NCI-H748 (cell line): ENCODE measurements around the gene SLC29A1.

Source experiments
- DNase-seq: peaks from one replicate; lab custom pipeline; 2025; ENCODE audit not compliant: unreplicated experiment; lab: John Stamatoyannopoulos, UW

Gene SLC29A1

DNA sequence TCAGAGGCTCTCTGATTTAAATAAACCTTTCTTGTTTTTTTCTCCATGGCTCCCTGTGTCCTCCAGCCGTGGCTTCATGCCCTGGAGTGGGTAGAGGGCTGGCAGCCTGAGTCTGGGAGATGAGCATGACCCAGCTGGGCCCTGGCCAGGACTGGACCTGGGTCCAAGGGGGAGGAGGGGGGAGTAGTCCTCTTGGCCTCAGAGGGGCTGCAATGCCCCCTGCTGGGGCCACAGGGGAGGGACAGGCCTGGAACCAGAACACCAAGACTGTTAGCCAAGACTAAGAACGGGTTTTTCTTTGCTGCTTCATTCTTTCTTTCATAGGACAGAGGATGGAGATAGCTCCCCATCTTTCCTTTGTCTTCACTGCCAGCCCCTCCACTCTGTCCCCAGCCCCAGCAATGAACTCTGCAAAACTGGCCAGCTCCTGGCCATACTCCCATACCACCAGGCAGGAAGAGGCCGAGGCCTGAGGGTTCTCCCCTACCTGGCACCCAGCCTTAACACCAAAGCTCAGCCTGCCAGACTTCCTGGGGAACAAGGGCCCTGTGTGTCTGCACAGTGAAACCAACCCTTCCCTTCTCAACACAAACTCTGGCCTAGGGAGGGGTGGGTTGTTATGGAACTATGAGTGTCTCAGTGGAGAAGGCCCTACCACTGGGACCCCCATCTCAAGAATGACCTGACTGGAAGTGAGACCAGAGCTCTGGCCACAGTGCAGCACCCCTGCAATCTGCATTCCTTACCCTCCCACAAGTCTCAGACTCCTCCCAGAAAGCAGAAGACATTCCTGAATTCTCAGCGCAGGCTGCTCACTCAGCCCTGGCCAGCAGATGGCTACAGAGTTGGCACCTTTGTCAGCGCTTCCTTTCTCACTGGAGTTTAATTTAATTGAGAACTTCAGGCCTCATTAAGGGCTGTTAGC, 11.0 kb downstream of the SLC29A1 start:
- DNase-seq: peak; percentile 28

DNA sequence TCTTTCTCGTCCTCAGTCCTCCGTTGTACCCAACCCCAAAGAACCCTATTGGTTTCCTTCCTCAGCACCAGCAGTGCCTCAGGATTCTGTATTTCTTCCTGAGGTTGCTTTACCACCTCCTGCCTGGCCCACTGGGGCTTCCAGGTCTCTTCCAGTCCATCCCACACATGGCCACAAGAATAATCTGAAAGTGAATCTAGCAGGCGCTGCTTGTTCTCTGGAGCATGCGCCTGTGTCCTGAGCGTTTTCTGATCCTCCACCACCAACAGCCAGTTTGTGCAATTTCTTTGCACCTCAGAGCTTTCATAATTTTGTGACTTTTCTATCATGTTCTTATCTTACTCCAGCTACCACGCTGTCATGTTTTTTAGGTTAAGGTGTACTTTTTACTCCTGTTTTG, 11.9 kb downstream of the SLC29A1 start:
- DNase-seq: no peak

DNA sequence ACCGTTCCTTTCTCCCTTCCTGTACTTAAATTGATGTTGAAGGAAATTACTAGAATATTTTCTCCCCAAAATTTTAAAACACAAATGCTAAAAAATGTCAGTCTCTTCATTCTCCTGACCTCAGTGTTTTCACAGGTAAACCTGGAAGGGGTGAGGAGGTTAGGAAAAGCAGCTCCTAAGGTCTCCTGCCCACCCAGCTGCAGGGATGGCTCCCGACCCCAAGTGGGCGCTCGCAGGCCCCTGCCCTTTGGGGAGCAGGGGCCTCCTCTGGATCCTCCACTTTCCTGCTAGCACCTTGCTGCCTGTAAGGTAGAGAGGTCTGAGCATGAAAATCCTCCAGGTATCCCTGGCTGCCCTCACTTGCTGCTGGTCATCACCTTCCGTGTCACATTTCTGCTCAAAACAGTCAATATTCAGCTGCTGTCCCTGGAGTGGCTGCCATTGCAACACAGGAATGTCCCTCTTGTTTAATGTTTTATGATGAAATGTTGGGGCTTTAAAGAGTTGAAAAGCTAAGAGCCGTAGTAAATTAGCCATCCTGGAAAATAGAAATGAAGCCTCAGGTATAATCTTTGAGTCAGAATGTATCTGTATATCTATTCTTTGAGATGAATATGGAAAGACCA, 12.6 kb downstream of the SLC29A1 start:
- DNase-seq: no peak

- peak; percentile 91 for DNase-seq
Observed at GRCh38 chr6:44237021-44237812, 13.8 kb downstream of the SLC29A1 start.

- DNase-seq: peak; percentile 80
Observed at GRCh38 chr6:44237813-44238433, 14.5 kb downstream of the SLC29A1 start.

DNA sequence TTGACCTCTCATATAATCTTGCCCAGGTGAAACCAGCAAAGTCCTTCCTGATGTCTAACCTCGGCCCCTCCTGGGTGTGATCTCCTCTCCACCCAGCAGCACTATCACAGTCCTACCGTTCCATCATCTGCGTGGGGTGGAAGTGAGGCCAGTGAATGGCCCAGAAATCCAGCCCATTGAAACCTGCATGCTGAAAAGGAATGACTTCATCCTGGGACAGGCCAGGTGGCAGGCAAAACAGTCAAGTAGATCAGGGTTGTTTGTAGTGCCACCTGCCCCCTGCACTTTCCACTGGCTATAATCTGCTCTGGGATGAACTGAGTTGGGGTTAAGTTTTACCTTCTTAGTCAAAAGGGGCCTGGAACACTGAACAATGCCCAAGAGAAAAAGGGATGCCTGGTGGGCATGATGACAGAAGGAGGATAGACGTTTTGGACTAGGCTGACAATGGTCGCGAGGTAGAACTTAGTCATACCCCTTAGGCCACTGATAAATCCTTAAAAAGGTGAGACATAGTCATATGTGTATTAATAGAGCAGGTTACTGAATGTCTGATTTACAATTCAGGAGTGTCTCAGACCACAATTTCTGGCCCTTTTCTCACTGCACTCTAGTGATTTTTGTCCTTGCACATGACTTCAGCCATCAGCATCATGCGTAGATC, 15.4 kb downstream of the SLC29A1 start:
- no peak for DNase-seq

DNA sequence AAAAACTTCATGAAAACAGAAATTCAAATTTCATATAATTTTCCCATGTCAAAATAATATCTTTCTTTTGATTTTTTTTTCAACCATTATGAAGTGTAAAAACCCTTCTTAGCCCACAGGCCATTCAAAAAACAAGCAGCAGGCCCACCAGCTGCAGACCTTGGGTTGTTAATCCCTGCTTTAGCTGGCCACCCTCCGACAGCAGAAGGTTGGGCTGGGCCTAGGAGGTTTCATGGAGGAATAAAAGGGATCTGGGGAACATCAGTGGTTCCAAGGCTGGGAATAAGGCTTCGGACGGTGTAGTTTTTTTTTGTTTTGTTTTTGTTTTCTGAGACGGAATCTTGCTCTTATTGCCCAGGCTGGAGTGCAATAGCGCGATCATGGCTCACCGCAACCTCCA, 19.9 kb downstream of the SLC29A1 start:
- no peak for DNase-seq

DNA sequence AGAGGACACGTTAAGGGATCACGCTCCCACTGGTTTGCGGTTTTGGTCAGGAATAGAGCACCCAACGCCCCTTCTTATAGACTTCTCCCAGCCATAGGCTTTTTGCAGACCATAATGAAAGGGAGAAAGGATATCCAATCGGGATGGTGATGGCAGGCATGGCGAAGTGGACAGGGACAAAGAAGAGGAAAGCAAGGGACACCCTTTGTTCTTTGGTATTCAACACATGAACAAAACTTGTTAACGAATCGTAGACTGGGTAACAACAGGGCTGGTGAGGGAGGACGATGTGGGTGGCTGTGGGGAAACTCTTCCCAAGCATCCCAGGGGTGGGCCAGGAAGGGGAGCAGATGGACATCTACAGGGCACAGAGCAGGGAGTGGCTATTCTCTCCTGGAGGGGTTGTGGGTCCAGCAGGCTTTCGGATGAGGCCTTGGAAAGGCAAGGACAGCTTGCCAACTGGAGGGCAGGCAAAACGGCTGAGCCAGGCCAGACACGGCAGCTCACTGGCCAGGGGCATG, 22.1 kb downstream of the SLC29A1 start:
- DNase-seq: no peak

DNA sequence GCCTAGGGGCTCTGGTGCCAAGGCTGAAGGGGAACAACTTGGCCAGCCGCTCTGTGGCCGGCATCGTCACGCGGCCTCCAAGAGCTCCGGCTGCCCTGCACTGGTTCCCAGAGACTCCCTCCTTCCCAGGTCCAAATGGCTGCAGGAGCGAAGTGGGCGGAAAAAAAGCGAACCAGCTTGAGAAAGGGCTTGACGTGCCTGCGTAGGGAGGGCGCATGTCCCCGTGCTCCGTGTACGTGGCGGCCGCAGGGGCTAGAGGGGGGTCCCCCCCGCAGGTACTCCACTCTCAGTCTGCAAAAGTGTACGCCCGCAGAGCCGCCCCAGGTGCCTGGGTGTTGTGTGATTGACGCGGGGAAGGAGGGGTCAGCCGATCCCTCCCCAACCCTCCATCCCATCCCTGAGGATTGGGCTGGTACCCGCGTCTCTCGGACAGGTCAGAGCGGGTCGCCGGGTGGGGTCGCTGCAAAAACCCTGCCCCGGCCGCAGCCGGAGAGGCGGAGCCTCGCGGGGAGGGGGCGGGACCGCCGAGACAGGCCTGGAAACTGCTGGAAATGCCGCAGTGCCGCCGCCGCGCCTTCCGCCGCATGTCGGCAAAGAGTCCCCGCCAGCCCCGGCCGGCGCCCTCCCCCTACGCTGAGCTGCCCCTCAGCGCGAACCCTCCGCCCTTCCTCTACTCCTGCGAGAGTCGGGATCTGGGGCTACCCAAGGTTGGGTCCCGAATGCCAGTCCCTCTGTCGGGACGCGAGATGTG, 22.7 kb downstream of the SLC29A1 start:
- DNase-seq: peak; percentile 91

GRCh38 chr6:44246663-44247337, 23.4 kb downstream of the SLC29A1 start, which contains the start of gene HSP90AB1:
Gene HSP90AB1, plus strand, starts transcription at chr6:44247101. Its CDS starts 1,529 bp downstream, at chr6:44248630.
- peak; percentile 100 for DNase-seq

DNA sequence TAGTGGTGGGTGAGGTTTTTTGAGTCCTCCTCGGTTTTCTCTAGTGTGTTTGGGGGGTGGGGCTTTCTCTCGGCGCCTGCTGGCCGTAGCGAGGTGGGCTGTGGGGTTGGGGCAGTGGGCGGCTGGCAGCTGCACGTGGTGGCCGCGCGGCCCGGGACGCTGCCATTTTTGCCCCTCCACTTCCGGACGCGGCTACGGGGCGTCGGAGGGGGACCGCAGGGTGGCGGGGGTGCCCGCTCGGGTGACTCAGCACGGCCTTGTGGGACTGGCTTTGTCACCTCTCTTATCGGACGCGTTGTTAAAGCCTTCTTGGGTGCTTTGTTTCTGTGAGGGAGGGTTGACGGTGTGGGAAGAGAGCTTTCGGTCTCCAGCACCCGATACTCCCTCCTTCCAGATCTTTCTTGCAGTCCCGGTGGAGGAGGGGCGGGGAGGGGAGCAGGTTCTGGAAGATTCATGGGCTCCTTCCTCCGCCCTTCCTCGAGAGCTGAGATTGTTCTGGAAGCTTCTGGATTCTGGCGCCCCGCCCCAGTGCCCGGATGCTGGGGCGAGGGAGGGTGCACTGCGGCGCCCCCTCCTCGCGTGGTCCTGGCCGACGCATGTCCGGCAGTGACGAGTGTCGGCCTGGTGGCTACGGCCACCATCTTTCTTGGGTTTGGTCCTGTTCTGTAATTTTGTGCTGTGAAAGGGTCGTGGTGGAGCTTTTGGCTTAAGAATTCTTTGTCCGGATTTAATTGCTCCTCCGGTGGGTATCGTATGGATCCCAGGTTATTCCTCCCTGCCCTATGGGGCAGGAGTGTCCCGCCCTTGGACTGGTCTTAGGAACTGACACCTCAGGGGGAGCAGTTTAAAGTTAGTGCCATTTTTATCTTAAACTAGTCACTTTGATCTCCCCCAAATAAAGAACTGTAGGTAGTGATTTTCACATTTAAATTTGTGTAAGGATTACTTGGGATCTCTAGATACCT, 24.2 kb downstream of the SLC29A1 start:
- peak; percentile 66 for DNase-seq

DNA sequence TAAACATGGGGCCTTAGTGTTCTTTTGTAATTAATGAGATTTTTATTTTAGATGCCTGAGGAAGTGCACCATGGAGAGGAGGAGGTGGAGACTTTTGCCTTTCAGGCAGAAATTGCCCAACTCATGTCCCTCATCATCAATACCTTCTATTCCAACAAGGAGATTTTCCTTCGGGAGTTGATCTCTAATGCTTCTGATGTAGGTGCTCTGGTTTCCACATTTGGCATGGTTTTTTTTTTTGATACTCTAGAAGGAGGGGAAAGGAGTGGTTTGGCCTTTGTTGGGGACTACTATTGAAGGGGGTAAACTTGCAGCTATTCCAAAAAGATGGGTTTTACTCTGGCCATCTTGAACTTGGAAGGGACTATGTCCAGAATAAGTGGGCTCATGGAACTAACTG, 25.2 kb downstream of the SLC29A1 start:
- DNase-seq: no peak

- no peak for DNase-seq
Observed at GRCh38 chr6:44249082-44249748, 25.8 kb downstream of the SLC29A1 start.

DNA sequence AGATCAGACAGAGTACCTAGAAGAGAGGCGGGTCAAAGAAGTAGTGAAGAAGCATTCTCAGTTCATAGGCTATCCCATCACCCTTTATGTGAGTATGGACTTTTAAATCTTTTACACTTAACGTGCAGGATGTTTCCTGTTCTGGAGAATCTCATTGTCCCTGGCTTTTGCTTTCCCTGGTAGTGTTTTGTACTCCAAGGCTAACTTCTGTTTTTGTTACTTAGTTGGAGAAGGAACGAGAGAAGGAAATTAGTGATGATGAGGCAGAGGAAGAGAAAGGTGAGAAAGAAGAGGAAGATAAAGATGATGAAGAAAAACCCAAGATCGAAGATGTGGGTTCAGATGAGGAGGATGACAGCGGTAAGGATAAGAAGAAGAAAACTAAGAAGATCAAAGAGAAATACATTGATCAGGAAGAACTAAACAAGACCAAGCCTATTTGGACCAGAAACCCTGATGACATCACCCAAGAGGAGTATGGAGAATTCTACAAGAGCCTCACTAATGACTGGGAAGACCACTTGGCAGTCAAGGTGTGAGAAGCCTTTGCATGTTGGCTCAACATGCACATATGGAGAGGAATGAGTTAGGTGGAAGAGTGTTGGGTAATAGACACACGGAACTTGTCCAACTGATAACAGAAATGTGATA, 26.8 kb downstream of the SLC29A1 start:
- no peak for DNase-seq

GRCh38 chr6:44250718-44251123, 27.3 kb downstream of the SLC29A1 start:
- no peak for DNase-seq

- no peak for DNase-seq
Observed at GRCh38 chr6:44251576-44252524, 28.5 kb downstream of the SLC29A1 start.
